ENCODE measurements around the gene ECSIT.
"Not testable (repeated sequence)": the region's sequence is repeated elsewhere in the genome, so short reads cannot be mapped to it uniquely, and the experiment has no call there.

DNA sequence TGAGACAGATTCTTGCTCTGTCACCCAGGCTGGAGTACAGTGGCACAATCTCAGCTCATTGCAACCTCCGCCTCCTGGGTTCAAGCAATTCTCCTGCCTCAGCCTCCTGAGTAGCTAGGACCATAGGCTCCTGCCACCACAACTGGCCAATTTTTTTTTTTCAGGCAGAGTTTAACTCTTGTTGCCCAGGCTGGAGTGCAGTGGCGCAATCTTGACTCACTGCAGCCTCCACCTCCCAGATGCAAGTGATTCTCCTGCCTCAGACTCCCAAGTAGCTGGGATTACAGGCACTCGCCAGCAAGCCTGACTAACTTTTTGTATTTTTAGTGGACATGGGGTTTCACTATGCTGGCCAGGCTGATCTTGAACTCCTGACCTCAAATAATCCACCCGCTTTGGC is 44.8 kb upstream of the ECSIT start:
- not testable (repeated sequence) for TF ChIP-seq CTCF (IDR thresholded peaks at IDR 0.05; ENCODE audit: poor library complexity, severe bottlenecking); EZH2 (IDR thresholded peaks at IDR 0.05; ENCODE audit: borderline replicate concordance, insufficient read depth, low read length, poor library complexity, severe bottlenecking); POLR2AphosphoS5 (IDR thresholded peaks at IDR 0.05); TAF1 (IDR thresholded peaks at IDR 0.05; ENCODE audit: low read depth); EP300 (conservative IDR thresholded peaks at IDR 0.05; ENCODE audit: poor library complexity, severe bottlenecking); MXI1 (conservative IDR thresholded peaks at IDR 0.05; ENCODE audit: poor library complexity, severe bottlenecking); SMC3 (conservative IDR thresholded peaks at IDR 0.05; ENCODE audit: poor library complexity); RAD21 (conservative IDR thresholded peaks at IDR 0.05)

Measured in neural cell (in vitro differentiated cells).